CD14-positive monocyte (primary cell): ENCODE results near the gene PTK7. TPM values are rescaled to one million over a fixed set of nuclear protein-coding genes. Genes with fewer than 3 reads are reported as not detected.

Experiments
- DNase-seq, 3 donors: peaks; one replicate each; pipeline ENCODE4 v3.0.0-alpha.2; 2011 to 2022
- H2AFZ ChIP-seq: 2 replicates; pipeline ENCODE4 v1.6.0; 2012; ENCODE audit warnings: mild to moderate bottlenecking, low read depth, low read length, inconsistent platforms; ENCODE audit not compliant: insufficient read depth, poor library complexity, severe bottlenecking
- H3K27ac ChIP-seq, 2 donors: 1 replicate in 1 of 2; 2 replicates in 1 of 2; pipeline ENCODE4 v1.5.1; 2012 to 2013; ENCODE audit warnings: low read length in 2 of 2, control low read depth in 1 of 2, inconsistent platforms in 1 of 2, low read depth in 1 of 2, mild to moderate bottlenecking in 1 of 2
- H3K27me3 ChIP-seq, 2 donors: one replicate each; pipeline versions ENCODE4 v1.6.0 to v1.6.1; 2011 to 2013; ENCODE audit warnings: low read length in 2 of 2; ENCODE audit not compliant: control insufficient read depth in 2 of 2, insufficient read depth in 2 of 2
- H3K36me3 ChIP-seq, 2 donors: replicated peaks in 1 of 2; 1 replicate in 1 of 2; 2 replicates in 1 of 2; pipeline versions ENCODE4 v1.5.1 to v1.6.1; 2012 to 2013; ENCODE audit warnings: low read length in 2 of 2, control low read depth in 1 of 2, inconsistent platforms in 1 of 2, mild to moderate bottlenecking in 1 of 2; ENCODE audit not compliant: insufficient read depth in 2 of 2, control insufficient read depth in 1 of 2
- H3K4me1 ChIP-seq, 2 donors: 1 replicate in 1 of 2; 2 replicates in 1 of 2; pipeline versions ENCODE4 v1.5.1 to v1.6.1; 2012 to 2013; ENCODE audit warnings: low read length in 2 of 2, control low read depth in 1 of 2, inconsistent platforms in 1 of 2, mild to moderate bottlenecking in 1 of 2, moderate library complexity in 1 of 2; ENCODE audit not compliant: insufficient read depth in 2 of 2, control insufficient read depth in 1 of 2
- H3K4me2 ChIP-seq: replicated peaks from 2 replicates; pipeline ENCODE3; 2012; ENCODE audit warnings: low read length, moderate library complexity, mild to moderate bottlenecking; ENCODE audit not compliant: poor library complexity, severe bottlenecking; ENCODE audit errors: extremely low read depth
- H3K4me3 ChIP-seq, 3 experiments: fragments of 200-600 bp in 1 of 3; sonication (generic) in 1 of 3; replicated peaks in 1 of 3; 1 replicate in 2 of 3; 2 replicates in 1 of 3; pipeline ENCODE4 v1.5.1; 2011 to 2013; ENCODE audit warnings: low read length in 3 of 3, mild to moderate bottlenecking in 3 of 3, control low read depth in 2 of 3, low read depth in 2 of 3, inconsistent platforms in 1 of 3, moderate library complexity in 1 of 3
- H3K79me2 ChIP-seq: 2 replicates; pipeline ENCODE4 v1.6.0; 2012; ENCODE audit warnings: mild to moderate bottlenecking, control low read depth, inconsistent platforms, low read length, moderate library complexity; ENCODE audit not compliant: insufficient read depth
- H3K9ac ChIP-seq: 2 replicates; pipeline ENCODE4 v1.6.0; 2017; ENCODE audit warnings: low read length, mild to moderate bottlenecking; ENCODE audit not compliant: insufficient read depth, poor library complexity, severe bottlenecking
- H3K9me3 ChIP-seq, 2 donors: replicated peaks in 1 of 2; 1 replicate in 1 of 2; 2 replicates in 1 of 2; pipeline versions ENCODE4 v1.5.1 to v1.6.1; 2012 to 2013; ENCODE audit warnings: low read length in 2 of 2, control low read depth in 1 of 2; ENCODE audit not compliant: control insufficient read depth in 1 of 2, insufficient read depth in 1 of 2
- H4K20me1 ChIP-seq: 2 replicates; pipeline ENCODE4 v1.6.0; 2012; ENCODE audit warnings: mild to moderate bottlenecking, low read length, control low read depth, moderate library complexity; ENCODE audit not compliant: insufficient read depth
- H3K27ac Mint-ChIP-seq, 7 donors: one replicate each; pipeline ENCODE4 v1.8.0; 2020; ENCODE audit warnings: mild to moderate bottlenecking in 7 of 7, mixed read lengths in 7 of 7, moderate library complexity in 6 of 7, inconsistent platforms in 2 of 7
- H3K27me3 Mint-ChIP-seq, 3 donors: one replicate each; pipeline ENCODE4 v1.8.0; 2021 to 2022; ENCODE audit warnings: low read depth in 3 of 3, mild to moderate bottlenecking in 3 of 3, mixed read lengths in 3 of 3, moderate library complexity in 3 of 3, inconsistent platforms in 1 of 3
- H3K36me3 Mint-ChIP-seq, 2 donors: one replicate each; pipeline ENCODE4 v1.8.0; 2020; ENCODE audit warnings: mixed read lengths in 2 of 2, inconsistent platforms in 1 of 2, mild to moderate bottlenecking in 1 of 2
- H3K4me1 Mint-ChIP-seq: one replicate; pipeline ENCODE4 v1.8.0; 2020; ENCODE audit warnings: mild to moderate bottlenecking, mixed read lengths
- H3K4me3 Mint-ChIP-seq, 2 donors: one replicate each; pipeline ENCODE4 v1.8.0; 2020; ENCODE audit warnings: mild to moderate bottlenecking in 2 of 2, mixed read lengths in 2 of 2, moderate library complexity in 1 of 2
- H3K9me3 Mint-ChIP-seq, 7 donors: one replicate each; pipeline ENCODE4 v1.8.0; 2020 to 2022; ENCODE audit warnings: mixed read lengths in 7 of 7, mild to moderate bottlenecking in 6 of 7, moderate library complexity in 6 of 7, inconsistent platforms in 2 of 7
- CTCF ChIP-seq: fragments of 200-600 bp; IDR thresholded peaks from one replicate; pipeline ENCODE4 v1.8.0; 2022; ENCODE audit warnings: antibody characterized with exemption, mild to moderate bottlenecking
- WGBS: methylation state at CpG from one replicate; pipeline ENCODE4 v1.1.5; 2013; ENCODE audit warnings: missing lambda C conversion rate; ENCODE audit not compliant: insufficient coverage; 5-methylcytosine and 5-hydroxymethylcytosine counted together
- intact Hi-C, 2 donors: fragments of 100-400 bp; cut with micrococcal nuclease; formaldehyde crosslinking; loops; one replicate each; pipeline versions ENCODE4 v1.15.0 to v1.15.1; 2023
- polyA plus RNA-seq, 3 donors: library from polyadenylated mRNA; depleted of rRNA in 1 of 3; unstranded in 2 of 3; stranded (reverse) in 1 of 3; fragments of 300-500 nt in 2 of 3; fragments of >200 nt in 1 of 3; fragmentation: Illumina TruSeq in 2 of 3; gene quantifications; 1 replicate in 2 of 3; 2 replicates in 1 of 3; pipeline ENCODE4 v1.2.3, GENCODE V29; 2012 to 2021

PTK7 gene
- polyA plus RNA-seq, 3 donors, result 0.19 TPM; not detected in 2

DNA sequence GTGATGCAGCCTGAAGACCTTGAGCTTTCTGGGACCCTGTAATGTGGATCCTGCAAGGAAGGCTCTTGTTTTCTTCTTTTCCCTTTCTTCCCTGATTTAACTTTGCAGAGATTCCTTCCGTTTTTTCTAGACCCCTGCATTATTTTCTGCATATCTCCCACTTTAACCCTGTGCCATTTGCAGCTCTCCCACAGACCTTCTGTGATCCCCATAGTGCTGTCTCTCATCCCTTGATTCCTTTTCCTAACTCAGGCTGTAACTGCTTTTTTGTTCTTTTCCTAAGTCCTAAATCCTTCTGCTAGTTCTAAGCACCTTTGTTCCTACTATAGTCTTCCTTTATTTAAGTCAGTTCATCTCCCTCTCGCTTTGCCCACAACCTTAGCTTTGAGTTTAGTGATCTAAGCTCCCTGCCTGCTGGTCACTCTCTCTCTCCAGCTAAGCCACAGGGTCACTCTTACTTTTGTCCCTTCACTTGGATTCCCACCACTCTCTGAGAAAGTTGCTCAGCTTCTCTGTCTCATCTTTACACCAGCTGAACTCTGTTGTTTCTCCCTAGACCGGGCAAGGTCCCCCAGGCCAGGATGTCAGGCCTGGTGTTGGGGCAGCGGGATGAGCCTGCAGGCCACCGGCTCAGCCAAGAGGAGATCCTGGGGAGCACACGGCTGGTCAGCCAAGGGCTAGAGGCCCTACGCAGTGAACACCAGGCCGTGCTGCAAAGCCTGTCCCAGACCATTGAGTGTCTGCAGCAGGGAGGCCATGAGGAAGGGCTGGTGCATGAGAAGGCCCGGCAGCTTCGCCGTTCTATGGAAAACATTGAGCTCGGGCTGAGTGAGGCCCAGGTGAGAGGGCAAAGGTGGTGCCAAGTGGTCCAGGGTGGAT lies 15.1 kb upstream of the PTK7 start:
- H3K4me2 ChIP-seq, result no peak overlapping the region
- peak overlapping the region in 1 of 2 donors; percentile 1 for H3K4me3 Mint-ChIP-seq
- intact Hi-C loops, result no loop called here
- H3K79me2 ChIP-seq, result peaks cover 17% of the 10 kb centered on the region
- H3K27ac ChIP-seq, result no peak overlapping the region
- peaks cover 14 to 23% of the 10 kb centered on the region in 2 donors for H3K4me1 ChIP-seq
- H3K9me3 ChIP-seq, result no peaks in the 10 kb centered on the region
- no peaks in the 10 kb centered on the region for H4K20me1 ChIP-seq
- no peaks in the 10 kb centered on the region for H3K9me3 Mint-ChIP-seq
- H3K36me3 Mint-ChIP-seq, result peaks cover 15 to 22% of the 10 kb centered on the region in 2 donors
- H3K27ac Mint-ChIP-seq, result peak overlapping the region in 3 of 7 donors; percentile 10 to 99 (median 61)
- H3K36me3 ChIP-seq, result peaks cover 0 to 16% of the 10 kb centered on the region in 2 donors
- no peak for TF ChIP-seq CTCF
- DNase-seq, result no peak
- no peaks in the 10 kb centered on the region for H3K27me3 ChIP-seq
- H3K9ac ChIP-seq, result no peak overlapping the region
- peak overlapping the region in 1 of 3 experiments; percentile 99 for H3K4me3 ChIP-seq
- H3K4me1 Mint-ChIP-seq, result peaks cover 25% of the 10 kb centered on the region
- WGBS, result 95% methylated on average over 8 of the region's 12 CpGs
- peak overlapping the region; percentile 99 for H2AFZ ChIP-seq
- H3K27me3 Mint-ChIP-seq, result no peaks in the 10 kb centered on the region

GRCh38 chr6:43061861-43062260 lies 14.3 kb upstream of the PTK7 start:
- peaks cover 4 to 19% of the 10 kb centered on the region in 2 donors for H3K36me3 ChIP-seq
- TF ChIP-seq CTCF, result no peak

More at GRCh38 chr6:43061861-43062260, 14.3 kb upstream of the PTK7 start:
- Histone ChIP-seq H3K27me3 (no peaks in the 10 kb centered on the region), H3K4me1 (peaks cover 14 to 23% of the 10 kb centered on the region in 2 donors), H2AFZ (no peak overlapping the region), H4K20me1 (no peaks in the 10 kb centered on the region), H3K4me2 (no peak overlapping the region), H3K9me3 (no peaks in the 10 kb centered on the region), H3K9ac (no peak overlapping the region), H3K4me3 (no peak overlapping the region), H3K27ac (no peak overlapping the region), H3K79me2 (peaks cover 17% of the 10 kb centered on the region)
- H3K36me3 Mint-ChIP-seq, result peaks cover 18 to 22% of the 10 kb centered on the region in 2 donors
- peaks cover 25% of the 10 kb centered on the region for H3K4me1 Mint-ChIP-seq
- H3K27ac Mint-ChIP-seq, result no peak overlapping the region
- intact Hi-C loops, result no loop called here
- H3K9me3 Mint-ChIP-seq, result no peaks in the 10 kb centered on the region
- H3K4me3 Mint-ChIP-seq, result no peak overlapping the region
- 96% methylated on average over 2 of the region's 2 CpGs for WGBS
- no peak for DNase-seq
- H3K27me3 Mint-ChIP-seq, result no peaks in the 10 kb centered on the region
